Panc1 (cell line): ENCODE measurements around the gene PILRA. TPM values are rescaled to one million over a fixed set of nuclear protein-coding genes. Genes with fewer than 3 reads are reported as not detected.
"Not testable (repeated sequence)": the region's sequence is repeated elsewhere in the genome, so short reads cannot be mapped to it uniquely, and the experiment has no call there.

Experiments
- ATAC-seq: fragments of 200-7000 bp; cut with Tn5 transposase; 2 replicates; pipeline ENCODE4 v1.9.1; 2020; ENCODE audit warnings: mild to moderate bottlenecking, moderate library complexity
- BruUV-seq: library from RNA; stranded (reverse); fragments of 400-500 nt; replicated peaks from 2 replicates; lab custom pipeline; 2021; lab: Mats Ljungman, UMichigan
- CTCF ChIA-PET: fragments of 300-600 bp; sonication (Branson Sonifier 250); formaldehyde crosslinking; loops from one replicate; lab custom pipeline; 2022; ENCODE audit warnings: antibody characterized with exemption; lab: Charles Lee
- POLR2A ChIA-PET: fragments of 300-600 bp; sonication (Branson Sonifier 250); formaldehyde crosslinking; loops from one replicate; lab custom pipeline; 2022; ENCODE audit warnings: antibody characterized with exemption; lab: Charles Lee
- DNase-seq: peaks from one replicate; pipeline ENCODE4 v3.0.0-alpha.2; 2010; ENCODE audit warnings: low read depth, low spot score
- H3K27ac ChIP-seq: 2 replicates; pipeline ENCODE4 v1.5.1; 2011; ENCODE audit warnings: mild to moderate bottlenecking, low read length, inconsistent platforms
- H3K27me3 ChIP-seq: fragments of 200-500 bp; sonication (Bioruptor generic); 2 replicates; pipeline ENCODE4 v1.6.0; 2014; ENCODE audit warnings: low read length, inconsistent platforms; ENCODE audit not compliant: control insufficient read depth, insufficient read depth
- H3K36me3 ChIP-seq: fragments of 200-500 bp; sonication (Bioruptor generic); 2 replicates; pipeline ENCODE4 v1.5.1; 2014; ENCODE audit warnings: inconsistent platforms, mild to moderate bottlenecking, low read length, moderate library complexity; ENCODE audit not compliant: control insufficient read depth, insufficient read depth
- H3K4me1 ChIP-seq: 2 replicates; pipeline ENCODE4 v1.5.1; 2011; ENCODE audit warnings: inconsistent platforms, mild to moderate bottlenecking, low read length, moderate library complexity; ENCODE audit not compliant: control insufficient read depth, insufficient read depth
- H3K4me3 ChIP-seq, 2 experiments: 2 replicates each; pipeline ENCODE4 v1.5.1; 2011 to 2012; ENCODE audit warnings: low read depth in 2 of 2, low read length in 2 of 2, mild to moderate bottlenecking in 2 of 2, inconsistent platforms in 1 of 2, moderate library complexity in 1 of 2
- H3K9me3 ChIP-seq: fragments of 200-500 bp; sonication (Bioruptor generic); 2 replicates; pipeline ENCODE4 v1.5.1; 2014; ENCODE audit warnings: low read depth, mild to moderate bottlenecking, inconsistent platforms, low read length, moderate library complexity; ENCODE audit not compliant: control insufficient read depth, insufficient read depth
- POLR2AphosphoS5 ChIP-seq: IDR thresholded peaks from 2 replicates; pipeline ENCODE4 v1.6.1; 2012; ENCODE audit warnings: mild to moderate bottlenecking, low read depth, low read length, moderate library complexity
- SIN3A ChIP-seq: IDR thresholded peaks from 2 replicates; pipeline ENCODE4 v1.6.1; 2012; ENCODE audit warnings: low read depth, mild to moderate bottlenecking, low read length, moderate library complexity, borderline replicate concordance; ENCODE audit not compliant: insufficient read depth
- TCF7L2 ChIP-seq: IDR thresholded peaks from 2 replicates; pipeline ENCODE4 v1.6.1; 2011; ENCODE audit warnings: mild to moderate bottlenecking, low read depth, low read length, inconsistent platforms
- in situ Hi-C: cut with HindIII; loops from 2 replicates; pipeline ENCODE4 v1.10.0; 2016; ENCODE audit warnings: low sequenced_read_pairs, low pct_unique_long_range_greater_than_20kb
- intact Hi-C: fragments of 100-400 bp; cut with micrococcal nuclease; formaldehyde crosslinking; loops from one replicate; pipeline ENCODE4 v1.10.0; 2022; ENCODE audit not compliant: unreplicated experiment
- total RNA-seq: library from RNA; stranded (reverse); gene quantifications from one replicate; pipeline ENCODE4 v1.2.1, GENCODE V29; 2021; ENCODE audit not compliant: unreplicated experiment
- TF ChIP-seq, protein P1 (sequence below), 2 experiments: IDR thresholded peaks; 2 replicates each; pipeline ENCODE4 v1.6.1; 2011 to 2012; ENCODE audit warnings: low read depth in 2 of 2, control low read depth in 1 of 2, low read length in 1 of 2, mild to moderate bottlenecking in 1 of 2, moderate library complexity in 1 of 2; ENCODE audit not compliant: insufficient read depth in 1 of 2
- TF ChIP-seq, protein P2 (sequence below): fragments of 450-650 bp; IDR thresholded peaks from 2 replicates; pipeline ENCODE4 v1.5.1; 2017; ENCODE audit warnings: mild to moderate bottlenecking

PILRA gene
- total RNA-seq, 1 experiment from 2014 or later = 4.8 TPM

DNA sequence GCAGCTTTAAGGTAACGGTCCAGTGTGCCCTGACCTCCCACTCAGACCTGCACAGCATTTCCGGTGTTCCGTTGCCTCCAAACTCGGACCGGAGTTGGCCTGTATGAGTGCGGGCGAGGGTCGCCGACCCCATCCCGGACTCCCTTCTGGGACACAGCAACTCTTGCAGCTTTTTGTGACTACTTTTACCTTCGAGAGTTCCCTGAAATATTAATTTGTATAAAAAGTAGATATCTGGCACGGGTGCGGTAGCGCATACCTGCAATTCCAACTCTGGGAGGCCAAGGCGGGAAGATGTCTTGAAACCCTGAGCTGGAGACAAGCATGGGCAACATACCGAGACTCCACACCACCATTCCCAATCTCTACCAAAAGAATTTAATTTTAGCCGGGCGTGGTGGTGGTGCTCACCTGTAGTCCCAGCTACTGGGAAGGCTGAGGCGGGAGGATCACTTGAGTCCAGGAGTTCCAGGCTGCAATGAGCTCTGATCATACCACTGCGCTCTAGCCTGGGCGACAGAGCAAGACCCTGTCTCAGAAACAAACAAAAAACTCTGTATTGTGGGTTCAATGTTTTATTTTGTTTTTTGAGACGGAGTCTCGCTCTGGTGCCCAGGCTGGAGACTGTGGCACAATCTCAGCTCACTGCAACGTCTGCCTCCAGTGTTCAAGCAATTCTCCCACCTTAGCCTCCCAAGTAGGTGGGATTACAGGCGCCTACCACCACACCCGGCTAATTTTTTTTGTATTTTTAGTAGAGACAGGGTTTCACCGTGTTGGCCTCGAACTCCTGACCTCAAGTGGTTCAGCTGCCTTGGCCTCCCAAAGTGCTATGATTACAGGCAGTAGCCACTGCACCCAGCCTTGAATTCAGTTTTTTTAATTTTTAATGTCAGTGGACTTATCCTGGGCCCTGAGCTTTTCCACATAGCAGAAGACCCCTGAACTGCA, 64.1 kb downstream of the PILRA start:
- H3K27me3 ChIP-seq = no peaks in the 10 kb centered on the region
- TF ChIP-seq POLR2AphosphoS5 (no peak), SIN3A (no peak), TCF7L2 (no peak)
- TF ChIP-seq, protein P1, sequence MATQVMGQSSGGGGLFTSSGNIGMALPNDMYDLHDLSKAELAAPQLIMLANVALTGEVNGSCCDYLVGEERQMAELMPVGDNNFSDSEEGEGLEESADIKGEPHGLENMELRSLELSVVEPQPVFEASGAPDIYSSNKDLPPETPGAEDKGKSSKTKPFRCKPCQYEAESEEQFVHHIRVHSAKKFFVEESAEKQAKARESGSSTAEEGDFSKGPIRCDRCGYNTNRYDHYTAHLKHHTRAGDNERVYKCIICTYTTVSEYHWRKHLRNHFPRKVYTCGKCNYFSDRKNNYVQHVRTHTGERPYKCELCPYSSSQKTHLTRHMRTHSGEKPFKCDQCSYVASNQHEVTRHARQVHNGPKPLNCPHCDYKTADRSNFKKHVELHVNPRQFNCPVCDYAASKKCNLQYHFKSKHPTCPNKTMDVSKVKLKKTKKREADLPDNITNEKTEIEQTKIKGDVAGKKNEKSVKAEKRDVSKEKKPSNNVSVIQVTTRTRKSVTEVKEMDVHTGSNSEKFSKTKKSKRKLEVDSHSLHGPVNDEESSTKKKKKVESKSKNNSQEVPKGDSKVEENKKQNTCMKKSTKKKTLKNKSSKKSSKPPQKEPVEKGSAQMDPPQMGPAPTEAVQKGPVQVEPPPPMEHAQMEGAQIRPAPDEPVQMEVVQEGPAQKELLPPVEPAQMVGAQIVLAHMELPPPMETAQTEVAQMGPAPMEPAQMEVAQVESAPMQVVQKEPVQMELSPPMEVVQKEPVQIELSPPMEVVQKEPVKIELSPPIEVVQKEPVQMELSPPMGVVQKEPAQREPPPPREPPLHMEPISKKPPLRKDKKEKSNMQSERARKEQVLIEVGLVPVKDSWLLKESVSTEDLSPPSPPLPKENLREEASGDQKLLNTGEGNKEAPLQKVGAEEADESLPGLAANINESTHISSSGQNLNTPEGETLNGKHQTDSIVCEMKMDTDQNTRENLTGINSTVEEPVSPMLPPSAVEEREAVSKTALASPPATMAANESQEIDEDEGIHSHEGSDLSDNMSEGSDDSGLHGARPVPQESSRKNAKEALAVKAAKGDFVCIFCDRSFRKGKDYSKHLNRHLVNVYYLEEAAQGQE (IDR thresholded peaks at IDR 0.05; ENCODE audit: insufficient read depth in 1 of 2, low read depth in 2 of 2, low read length in 1 of 2) = no peak
- TF ChIP-seq, protein P2, sequence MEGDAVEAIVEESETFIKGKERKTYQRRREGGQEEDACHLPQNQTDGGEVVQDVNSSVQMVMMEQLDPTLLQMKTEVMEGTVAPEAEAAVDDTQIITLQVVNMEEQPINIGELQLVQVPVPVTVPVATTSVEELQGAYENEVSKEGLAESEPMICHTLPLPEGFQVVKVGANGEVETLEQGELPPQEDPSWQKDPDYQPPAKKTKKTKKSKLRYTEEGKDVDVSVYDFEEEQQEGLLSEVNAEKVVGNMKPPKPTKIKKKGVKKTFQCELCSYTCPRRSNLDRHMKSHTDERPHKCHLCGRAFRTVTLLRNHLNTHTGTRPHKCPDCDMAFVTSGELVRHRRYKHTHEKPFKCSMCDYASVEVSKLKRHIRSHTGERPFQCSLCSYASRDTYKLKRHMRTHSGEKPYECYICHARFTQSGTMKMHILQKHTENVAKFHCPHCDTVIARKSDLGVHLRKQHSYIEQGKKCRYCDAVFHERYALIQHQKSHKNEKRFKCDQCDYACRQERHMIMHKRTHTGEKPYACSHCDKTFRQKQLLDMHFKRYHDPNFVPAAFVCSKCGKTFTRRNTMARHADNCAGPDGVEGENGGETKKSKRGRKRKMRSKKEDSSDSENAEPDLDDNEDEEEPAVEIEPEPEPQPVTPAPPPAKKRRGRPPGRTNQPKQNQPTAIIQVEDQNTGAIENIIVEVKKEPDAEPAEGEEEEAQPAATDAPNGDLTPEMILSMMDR = no peak
- peak overlapping the region; percentile 86 for H3K27ac ChIP-seq
- POLR2A ChIA-PET = interaction anchor here (0.6 to 0.7 kb wide), 2 partner anchors 9 to 297 kb away, joined by 3 to 7 read pairs; no protein-coding TSS in a partner anchor
- H3K9me3 ChIP-seq = no peaks in the 10 kb centered on the region
- H3K4me1 ChIP-seq = peaks cover 26% of the 10 kb centered on the region
- ATAC-seq (no peak), DNase-seq (no peak)
- intact Hi-C loops = no loop called here
- H3K4me3 ChIP-seq = peak overlapping the region; percentile 67 to 82
- CTCF ChIA-PET = interaction anchor here (0.6 to 1.0 kb wide), 2 partner anchors 31 to 108 kb away, joined by 4 to 11 read pairs; no protein-coding TSS in a partner anchor
- no TSS peak for BruUV-seq
- no peaks in the 10 kb centered on the region for H3K36me3 ChIP-seq
- in situ Hi-C loops = no loop called here

DNA sequence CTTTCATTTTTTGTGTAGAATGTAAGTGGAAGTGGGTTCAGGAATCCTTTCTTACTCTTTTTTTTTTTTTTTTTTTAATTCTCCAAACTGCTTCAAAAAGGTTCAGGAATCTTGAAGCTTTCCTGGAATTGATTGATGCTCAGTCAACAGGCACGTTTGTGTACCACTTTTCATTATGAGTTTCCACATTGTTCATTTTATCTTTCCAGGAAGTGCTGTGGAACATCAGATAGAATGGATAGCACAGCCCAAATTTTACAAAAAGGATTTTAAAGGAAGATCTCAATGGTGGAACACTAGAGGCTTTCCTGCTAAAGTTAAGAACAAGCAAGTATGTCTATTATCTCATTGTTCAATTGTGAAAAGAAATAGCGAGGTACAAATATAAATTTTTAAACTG, 64.9 kb downstream of the PILRA start:
- H3K27me3 ChIP-seq = no peaks in the 10 kb centered on the region
- ChIA-PET POLR2A (interaction anchor here (0.6 kb wide), 2 partner anchors 56 to 122 kb away, joined by 8 to 12 read pairs; no protein-coding TSS in a partner anchor), CTCF (interaction anchor here (0.6 kb wide), 1 partner anchor 31 kb away, joined by 11 read pairs; no protein-coding TSS in a partner anchor)
- H3K4me3 ChIP-seq = no peak overlapping the region
- H3K4me1 ChIP-seq = peaks cover 18% of the 10 kb centered on the region
- intact Hi-C loops (no loop called here), in situ Hi-C loops (no loop called here)
- H3K27ac ChIP-seq = no peak overlapping the region
- DNase-seq (no peak), ATAC-seq (no peak)
- H3K36me3 ChIP-seq = no peaks in the 10 kb centered on the region
- no peak for TF ChIP-seq SIN3A
- TF ChIP-seq, protein P1 (IDR thresholded peaks at IDR 0.05; ENCODE audit: insufficient read depth in 1 of 2, low read depth in 2 of 2, low read length in 1 of 2) = no peak
- BruUV-seq = no TSS peak
- H3K9me3 ChIP-seq = no peaks in the 10 kb centered on the region

DNA sequence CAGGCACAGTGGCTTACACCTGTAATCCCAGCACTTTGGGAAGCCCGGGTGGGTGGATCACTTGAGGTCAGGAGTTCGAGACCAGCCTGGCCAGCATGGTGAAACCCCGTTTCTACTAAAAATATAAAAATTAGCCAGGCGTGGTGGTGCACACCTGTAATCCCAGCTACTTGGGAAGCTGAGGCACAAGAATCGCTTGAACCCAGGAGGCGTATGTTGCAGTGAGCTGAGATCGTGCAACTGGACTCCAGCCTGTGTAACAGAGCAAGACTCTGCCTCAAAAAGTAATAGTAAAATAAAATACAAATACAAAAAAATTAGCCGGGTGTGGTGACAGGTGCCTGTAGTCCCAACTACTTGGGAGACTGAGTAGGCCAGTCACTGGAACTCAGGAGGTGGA, 65.4 kb downstream of the PILRA start:
- ATAC-seq, H3K36me3 ChIP-seq, intact Hi-C loops, H3K27ac ChIP-seq, CTCF ChIA-PET, in situ Hi-C loops, H3K27me3 ChIP-seq, H3K9me3 ChIP-seq, H3K4me3 ChIP-seq, DNase-seq, BruUV-seq: not testable (repeated sequence)
- H3K4me1 ChIP-seq = peaks cover 13% of the 10 kb centered on the region
- POLR2A ChIA-PET = interaction anchor here (0.6 kb wide), 2 partner anchors 57 to 121 kb away, joined by 8 to 12 read pairs; no protein-coding TSS in a partner anchor

DNA sequence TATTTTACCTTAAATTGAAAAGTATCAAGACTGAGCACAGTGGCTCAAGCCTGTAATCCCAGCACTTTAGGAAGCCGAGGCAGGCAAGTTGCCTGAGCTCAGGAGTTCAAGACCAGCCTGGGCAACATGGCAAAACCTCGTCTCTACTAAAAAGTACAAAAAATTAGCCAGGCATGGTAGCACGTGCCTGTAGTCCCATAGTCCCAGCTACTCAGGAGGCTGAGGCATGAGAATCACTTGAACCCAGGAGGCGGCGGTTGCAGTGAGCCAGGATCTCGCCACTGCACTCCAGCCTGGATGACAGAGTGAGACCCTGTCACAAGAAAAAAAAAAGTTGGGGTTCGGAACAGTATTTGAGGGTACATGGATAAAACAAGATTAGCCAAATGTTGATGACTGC, 66.0 kb downstream of the PILRA start:
- BruUV-seq, DNase-seq, in situ Hi-C loops: not testable (repeated sequence)

More for the DNA sequence above, 66.0 kb downstream of the PILRA start:
- H3K27ac ChIP-seq, H3K4me1 ChIP-seq, H3K36me3 ChIP-seq, POLR2A ChIA-PET, intact Hi-C loops, H3K27me3 ChIP-seq, H3K4me3 ChIP-seq, ATAC-seq, CTCF ChIA-PET, H3K9me3 ChIP-seq: not testable (repeated sequence)
